CD4-positive, alpha-beta T cell treated with Interleukin-10 for 1 hour (primary cell): Measurements from ENCODE around the gene FCHO1.
A peak's percentile ranks its signal among the peaks of the same experiment; 100 is the strongest.

ENCODE experiments used
- DNase-seq: peaks from one replicate; pipeline ENCODE4 v3.0.0-alpha.2; 2020

Gene FCHO1

DNA sequence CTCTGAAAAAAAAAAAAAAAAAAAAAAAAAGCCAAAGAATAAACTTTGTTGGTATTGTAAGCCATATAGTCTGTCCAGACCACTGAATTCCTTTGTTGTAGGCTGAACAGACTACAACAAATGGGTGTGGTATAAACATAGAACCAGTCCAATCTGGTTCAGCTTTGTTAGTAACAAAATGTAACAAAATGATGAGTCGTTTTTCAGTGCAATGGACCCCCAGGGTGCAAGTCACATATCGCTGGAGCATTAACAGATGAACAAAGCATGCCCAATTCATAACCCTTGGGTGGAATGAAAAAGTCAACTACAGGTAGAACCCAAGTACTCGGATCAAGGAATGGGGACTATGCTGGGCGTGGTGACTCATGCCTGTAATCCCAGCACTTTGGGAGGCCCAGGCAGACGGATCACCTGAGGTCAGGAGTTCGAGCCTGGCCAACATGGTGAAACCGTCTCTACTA is 13.6 kb upstream of the FCHO1 start:
- no peak for DNase-seq

DNA sequence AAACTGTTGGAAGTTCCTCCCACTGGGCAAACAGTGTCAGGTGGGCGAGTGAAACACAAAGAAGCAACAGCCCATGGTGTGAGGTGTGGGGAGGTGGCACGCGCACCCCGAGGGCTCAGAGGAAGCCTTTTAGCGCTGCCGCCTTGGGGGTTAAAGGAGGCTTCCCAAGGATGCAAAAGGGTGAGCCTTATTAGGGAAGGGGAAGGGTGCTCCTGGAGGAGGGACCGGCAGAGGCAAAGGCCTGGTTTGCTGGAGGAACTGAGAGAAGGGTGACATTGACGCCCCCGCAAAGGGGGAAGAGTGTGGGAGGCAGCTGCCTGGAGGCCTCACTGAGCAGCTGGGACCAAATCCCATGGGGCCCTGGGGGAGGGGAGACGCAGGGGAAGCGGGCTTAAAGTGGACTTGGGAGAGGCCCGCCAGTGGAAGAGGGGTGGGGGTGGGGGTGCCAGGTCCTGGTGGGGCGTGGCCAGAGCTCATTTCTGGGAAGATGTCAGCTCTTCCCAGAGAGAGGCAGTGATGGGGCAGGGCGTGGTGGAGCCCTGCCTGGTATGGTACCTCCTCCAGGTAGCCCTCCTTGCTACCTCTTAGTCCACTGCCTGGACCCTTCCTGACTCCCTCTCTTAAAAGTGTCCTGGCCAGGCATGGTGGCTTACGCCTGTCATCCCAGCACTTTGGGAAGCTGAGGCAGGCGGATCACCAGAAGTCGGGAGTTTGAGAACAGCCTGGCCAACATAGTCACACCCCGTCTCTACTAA is 12.0 kb upstream of the FCHO1 start:
- DNase-seq, result no peak

DNA sequence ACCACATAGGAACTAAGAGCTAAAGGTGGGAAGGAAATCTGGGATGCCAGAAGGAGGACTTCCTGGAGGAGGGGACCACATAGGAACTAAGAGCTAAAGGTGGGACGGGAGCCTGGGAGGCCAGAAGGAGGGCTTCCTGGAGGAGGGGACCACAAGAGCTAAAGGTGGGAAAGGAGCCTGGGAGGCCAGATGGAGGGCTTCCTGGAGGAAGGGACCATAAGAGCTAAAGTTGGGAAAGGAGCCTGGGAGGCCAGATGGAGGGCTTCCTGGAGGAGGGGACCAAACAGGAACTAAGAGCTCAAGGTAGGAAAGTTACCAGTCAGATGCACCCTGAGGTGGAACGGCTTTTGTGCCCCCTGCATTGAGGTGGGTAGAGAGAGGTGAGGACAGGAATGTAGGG is 9.8 kb upstream of the FCHO1 start:
- no peak for DNase-seq

GRCh38 chr19:17743874-17744580 is 7.2 kb upstream of the FCHO1 start:
- DNase-seq, result peak; percentile 41

DNA sequence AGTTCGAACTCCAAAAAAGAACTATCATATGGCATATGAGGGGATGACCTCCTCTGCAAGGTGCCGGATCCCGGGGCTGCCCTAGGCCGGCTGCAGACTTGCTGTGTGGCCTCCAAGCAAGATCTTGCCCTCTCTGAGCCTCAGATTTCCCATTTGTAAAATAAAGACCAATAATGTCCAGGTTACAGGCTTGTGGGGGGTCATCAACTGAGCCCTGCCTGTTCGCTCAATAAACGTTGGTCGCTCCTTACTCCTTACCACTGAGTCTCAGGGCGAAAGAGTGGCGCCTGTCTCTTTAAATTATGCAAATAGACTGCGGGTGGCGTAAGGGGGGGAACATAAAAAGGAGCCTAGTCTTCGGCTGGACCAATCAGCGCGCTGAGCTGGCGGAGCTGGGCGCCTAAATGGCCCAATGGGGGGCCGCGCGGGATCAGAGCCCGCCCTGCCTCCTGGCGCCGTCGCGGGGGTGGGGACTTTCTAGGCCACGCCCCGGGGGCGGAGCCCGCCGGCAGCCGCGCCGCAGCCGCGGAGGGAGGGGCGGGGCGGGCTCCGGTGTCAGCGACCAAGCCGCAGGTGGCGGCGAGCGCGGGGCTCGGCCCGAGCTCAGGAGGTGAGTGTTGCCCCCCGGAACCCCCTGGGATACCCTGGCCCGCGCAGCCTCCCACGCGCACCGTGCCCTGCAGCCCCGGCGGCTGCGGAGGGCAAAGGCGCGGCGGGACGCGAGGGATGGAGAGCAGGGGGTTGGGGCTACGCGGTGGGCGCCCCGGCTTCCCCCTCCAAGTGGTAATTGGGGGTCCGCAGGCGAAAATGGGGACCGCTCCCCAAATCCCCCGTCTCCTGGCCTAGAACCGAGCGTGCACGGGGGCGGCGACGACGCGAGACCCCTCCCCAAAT is 3.8 kb upstream of the FCHO1 start:
- peak; percentile 96 for DNase-seq

DNA sequence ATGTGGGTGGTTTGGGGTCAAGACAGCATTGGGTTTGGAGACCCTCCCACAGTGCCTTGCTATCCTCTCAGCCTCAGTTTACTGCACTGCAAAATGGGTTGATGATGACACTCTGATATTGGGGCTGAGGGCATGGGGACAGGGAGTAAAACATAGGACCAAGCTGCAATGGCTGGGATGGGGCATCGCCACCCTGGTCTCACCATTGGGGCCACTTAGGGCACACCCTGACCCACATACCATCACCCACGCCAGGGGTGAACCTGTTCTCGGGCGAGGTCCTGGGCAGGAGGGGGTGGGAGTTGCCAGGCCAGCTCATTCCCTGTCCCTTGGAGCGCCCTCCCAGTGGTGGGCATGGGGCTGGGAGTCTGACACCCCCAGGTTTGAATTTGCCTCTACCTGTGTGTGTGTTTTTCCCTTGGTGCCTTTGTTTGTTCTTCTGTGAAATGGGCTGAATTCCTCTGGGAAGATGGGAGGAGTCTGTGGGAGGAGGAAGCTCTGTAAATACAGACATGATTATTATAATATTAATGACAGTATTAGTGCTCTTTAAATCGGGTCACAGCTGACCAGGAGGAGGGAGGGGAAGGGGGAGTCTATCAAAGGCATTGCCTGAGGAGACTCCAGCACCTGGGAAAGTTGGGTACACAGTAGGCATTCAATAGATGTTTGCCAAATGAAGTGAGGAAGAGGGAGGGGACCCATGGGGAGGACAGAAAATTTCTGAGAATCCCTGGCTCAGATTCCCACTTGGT is 2.2 kb upstream of the FCHO1 start:
- no peak for DNase-seq

DNA sequence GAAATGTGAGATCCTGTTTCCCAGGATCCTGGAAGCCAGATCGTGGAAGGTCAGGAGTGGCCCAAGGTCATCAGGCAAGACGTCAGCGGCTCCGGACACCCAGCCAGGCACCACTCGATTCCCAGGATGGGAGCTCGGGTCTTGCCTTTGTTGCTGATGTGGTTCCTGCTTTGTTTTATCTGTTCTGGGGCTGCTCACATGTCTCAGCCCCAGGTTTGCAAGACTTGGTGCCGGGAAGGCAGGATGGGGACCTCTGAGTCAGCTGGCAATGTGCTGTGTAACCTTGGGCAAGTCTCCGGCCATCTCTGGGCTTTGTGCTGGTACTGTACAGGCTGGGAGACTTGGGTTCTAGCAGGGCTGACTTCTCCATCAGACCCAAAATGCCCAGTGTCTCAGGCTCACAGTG is 1.4 kb upstream of the FCHO1 start:
- DNase-seq, result no peak

DNA sequence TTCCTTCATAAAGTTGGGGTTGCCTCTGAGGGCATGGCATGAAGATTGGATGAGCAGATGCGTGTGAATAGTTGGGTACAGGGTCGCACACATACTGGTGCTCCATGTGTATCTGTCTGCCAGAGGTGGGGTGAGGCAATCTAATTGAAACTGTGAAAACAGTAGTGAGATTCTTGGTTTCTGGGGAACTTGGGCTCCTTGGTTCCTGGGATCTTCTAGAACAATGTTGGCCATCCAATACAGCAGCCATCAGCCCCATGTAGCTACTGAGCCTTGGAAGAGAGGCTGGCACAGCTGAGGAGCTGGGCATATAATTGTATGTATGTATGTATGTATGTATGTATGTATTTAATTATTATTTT is 616 bp downstream of the FCHO1 start:
- DNase-seq, result no peak

DNA sequence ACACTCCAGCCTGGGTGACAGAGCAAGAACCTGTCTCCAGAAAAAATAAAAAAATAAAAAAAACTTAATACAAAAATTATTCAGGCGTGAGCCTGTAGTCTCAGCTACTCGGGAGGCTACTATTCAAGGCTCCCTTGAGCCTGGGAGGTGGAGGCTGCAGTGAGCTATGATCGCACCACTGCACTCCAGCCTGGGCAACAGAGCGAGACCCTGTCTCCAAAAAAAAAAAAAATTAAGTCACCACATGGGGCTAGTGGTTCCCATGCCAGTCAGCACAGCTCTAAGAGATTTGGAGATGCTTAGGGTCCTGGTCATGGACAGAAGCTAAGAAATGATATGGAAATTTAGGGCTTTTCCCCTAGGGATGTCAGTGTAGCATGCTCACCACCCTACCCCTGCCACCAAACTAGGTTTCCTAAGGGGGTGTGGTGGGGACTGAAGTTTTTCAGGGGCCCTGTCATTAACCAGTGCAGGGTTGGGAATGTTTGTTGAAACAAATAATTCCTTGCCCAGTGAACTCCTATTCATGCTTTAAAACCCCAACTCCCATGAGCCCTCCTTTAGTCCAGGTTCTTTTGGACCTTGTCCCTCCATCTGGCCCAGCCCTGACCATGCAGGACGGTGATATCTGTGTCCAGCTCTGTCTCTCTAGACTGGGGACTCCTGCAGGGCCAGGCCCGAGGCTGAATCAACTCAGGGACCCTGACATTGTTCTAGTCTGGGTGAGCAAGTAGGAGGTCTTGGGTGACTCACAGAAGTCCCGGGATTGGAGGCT is 1.8 kb downstream of the FCHO1 start:
- DNase-seq, result no peak

GRCh38 chr19:17753976-17754375 is 2.7 kb downstream of the FCHO1 start:
- no peak for DNase-seq

- DNase-seq, result no peak
Observed at GRCh38 chr19:17754634-17755442, 3.6 kb downstream of the FCHO1 start.

DNA sequence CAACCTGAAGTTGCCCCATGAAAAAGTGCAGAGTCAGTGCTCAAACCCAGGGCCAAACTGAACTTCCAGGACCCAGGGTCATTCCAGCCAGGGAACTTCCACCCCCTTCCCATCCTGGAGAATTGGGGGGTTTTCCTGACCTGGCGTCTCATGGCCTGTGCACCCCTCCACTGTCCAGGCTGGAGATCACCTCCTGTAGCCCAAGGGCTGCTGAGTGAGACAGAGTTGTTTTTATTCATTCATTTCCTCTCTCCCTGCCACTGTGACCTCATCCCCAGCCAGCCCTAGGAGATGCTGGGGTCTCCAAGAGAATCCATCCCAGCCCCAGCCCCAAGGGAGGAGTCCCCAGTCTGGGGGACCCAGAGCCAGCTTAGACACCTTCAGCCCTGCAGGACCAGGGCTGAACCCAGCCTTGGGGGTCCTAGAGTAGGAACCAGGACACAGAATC is 4.2 kb downstream of the FCHO1 start:
- DNase-seq, result no peak

GRCh38 chr19:17755977-17756670 is 4.8 kb downstream of the FCHO1 start:
- DNase-seq, result peak; percentile 46

DNA sequence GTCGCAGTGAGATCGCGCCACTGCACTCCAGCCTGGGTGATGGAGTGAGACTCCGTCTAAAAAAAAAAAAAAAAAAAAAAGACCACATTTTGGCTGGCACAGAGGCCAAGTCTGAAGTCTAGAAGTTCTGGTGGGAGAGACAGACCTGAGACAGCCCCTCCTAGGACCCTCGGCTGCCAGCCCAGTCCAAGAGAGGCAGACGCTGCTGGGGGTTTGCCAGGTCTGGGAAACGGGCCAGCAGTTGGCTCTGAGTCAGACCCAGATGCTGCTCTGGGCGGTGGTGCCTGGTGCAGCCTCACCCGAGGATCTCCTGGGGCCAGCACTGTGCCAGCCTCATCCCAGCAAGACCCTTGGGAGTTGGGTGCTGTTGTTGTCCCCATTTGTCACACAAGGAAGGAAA is 5.8 kb downstream of the FCHO1 start:
- no peak for DNase-seq

GRCh38 chr19:17758515-17758914 is 7.2 kb downstream of the FCHO1 start:
- no peak for DNase-seq

- no peak for DNase-seq
Observed at GRCh38 chr19:17761148-17761547, 9.9 kb downstream of the FCHO1 start.

- no peak for DNase-seq
Observed at GRCh38 chr19:17762505-17763229, 11.4 kb downstream of the FCHO1 start.

GRCh38 chr19:17764348-17764747 is 13.1 kb downstream of the FCHO1 start:
- DNase-seq, result no peak

DNA sequence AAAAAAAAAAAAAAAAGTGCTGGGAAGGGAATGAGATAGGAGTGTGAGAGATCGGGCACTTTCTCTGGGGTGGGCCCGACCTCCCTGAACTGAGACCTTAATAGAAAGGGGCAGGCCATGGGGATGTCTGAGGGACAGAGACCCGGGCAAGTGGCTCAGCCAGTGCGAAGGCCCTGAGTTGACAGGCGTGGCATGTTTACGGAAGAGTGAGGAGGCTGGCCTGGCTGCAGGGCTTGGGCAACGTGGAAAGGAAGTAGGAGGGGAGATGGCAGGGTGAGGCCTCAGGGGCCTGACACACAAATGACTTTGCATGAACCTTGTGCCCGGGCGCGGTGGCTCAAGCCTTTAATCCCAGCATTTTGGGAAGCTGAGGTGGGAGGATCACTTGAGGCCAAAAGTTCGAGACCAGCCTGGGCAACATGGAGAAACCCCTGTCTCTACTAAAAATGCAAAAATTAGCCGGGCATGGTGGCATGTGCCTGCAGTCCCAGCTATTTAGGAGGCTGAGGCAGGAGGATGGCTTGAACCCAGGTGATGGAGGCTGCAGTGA is 13.9 kb downstream of the FCHO1 start:
- DNase-seq, result no peak
